Effector CD4-positive, alpha-beta T cell (primary cell): ENCODE measurements around the gene TTC13.

Source experiments
- DNase-seq: peaks from one replicate; pipeline ENCODE4 v3.0.0-alpha.2; 2020

Gene TTC13

DNA sequence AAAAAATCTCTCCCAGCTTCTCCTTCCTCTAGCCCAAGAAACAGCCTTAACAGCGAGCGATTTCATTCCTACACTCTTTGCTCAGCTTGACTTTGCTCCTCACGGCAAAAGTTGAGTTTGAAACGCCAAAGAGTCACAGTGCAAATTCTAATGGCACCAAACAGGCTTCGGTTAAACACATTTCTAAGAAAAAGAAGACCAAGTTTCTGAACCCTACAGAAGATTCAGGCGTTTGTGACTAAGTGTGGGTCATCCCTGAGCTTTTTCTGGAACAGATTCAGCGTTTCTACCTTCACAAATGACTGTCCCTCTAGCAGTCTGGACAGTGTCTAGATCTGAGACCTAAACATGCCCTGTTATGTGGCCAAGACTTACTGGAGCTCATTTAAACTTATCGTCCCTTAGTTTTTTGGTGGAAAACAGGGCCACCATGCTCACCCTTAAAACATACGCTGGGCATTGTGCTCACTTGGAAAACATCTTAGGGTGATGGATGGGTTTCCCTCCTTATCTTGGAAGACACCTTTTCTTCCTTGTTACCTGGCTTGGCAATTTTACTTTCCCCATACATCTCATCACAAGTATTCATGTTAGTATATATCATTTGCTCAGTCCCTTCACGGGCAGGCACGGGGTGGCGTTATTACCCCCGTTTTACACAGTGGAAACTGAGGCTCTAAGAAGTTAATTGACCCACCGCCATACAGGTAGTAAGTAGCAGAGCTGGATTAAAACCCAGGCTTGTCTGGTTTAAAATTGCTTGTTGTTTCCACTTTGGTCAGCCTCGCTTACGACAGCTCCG lies 111.4 kb downstream of the TTC13 start:
- DNase-seq, result no peak

DNA sequence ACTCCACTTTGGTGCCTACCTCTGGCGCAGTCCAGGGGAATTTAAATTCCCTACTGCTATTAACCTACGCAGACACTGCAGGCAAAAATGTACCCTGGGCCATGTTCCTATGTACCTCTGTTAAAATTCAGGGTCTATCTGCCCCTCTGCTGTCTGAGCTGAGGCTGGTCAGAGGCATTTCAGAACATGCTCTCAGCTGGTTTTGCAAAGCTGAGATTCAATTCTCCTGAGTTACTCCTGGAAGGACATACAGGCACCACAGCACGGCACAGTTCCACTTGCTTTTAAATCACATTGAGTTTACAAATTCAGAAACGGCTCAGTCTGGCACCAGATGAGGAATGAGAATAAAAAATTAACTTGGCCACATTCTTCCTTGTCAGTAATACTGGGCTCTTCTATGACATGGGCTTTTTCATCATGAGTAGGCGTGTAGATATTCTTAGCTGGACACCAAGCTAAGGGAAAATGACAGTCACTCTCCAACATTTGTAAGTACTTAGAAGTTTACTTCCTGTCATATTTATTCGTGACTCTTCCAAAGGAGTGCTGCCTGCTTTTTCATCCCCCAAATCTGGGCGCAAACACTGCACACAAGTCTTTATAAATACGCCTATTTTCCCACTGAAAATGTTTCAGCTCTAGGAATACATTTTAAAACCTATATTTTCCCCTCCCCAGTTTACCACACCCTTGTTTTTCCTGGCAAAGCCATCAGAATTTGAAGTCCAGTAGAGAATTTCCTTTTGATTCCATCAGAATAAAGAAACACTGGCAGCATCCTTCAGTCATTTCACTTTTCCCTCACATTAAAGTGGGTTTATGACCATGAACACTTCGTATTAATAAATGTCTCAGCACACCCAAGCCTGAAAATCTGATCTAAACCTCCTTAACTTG lies 112.2 kb downstream of the TTC13 start:
- no peak for DNase-seq

DNA sequence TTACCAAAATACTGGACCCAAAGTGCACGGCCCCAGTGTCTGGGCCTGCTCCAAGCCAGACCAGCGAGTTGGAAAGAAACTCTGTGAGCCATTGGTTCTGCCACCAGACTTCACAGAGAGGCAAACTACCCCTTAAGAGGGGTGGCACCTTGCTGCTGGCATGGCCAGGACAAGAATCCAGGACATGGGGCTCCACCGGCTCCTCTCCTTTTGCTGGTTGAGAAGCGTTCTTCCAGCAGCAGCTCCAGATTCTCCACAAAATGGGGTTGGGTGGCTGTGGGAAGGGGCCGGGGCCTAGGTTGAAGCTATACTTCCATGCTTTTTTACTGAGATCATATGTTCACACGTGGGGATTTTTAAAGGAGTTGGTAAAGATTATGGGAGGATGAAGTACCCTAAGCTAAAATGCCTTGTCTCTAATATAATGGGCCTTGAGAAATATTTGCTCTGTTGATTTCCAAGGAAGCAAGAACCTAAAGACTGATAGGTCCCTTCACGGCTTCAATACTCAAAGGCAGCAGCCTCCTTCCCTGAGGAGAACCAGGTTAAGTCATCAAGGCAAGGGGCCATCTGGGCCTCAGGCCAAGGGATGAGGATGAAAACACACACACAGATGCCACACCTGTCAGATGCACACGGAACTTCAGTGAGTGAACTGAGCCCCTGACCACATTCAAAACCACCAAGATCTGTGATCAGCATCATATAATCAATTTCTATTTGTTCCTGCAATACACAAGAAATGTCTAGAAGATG lies 113.4 kb downstream of the TTC13 start:
- no peak for DNase-seq

DNA sequence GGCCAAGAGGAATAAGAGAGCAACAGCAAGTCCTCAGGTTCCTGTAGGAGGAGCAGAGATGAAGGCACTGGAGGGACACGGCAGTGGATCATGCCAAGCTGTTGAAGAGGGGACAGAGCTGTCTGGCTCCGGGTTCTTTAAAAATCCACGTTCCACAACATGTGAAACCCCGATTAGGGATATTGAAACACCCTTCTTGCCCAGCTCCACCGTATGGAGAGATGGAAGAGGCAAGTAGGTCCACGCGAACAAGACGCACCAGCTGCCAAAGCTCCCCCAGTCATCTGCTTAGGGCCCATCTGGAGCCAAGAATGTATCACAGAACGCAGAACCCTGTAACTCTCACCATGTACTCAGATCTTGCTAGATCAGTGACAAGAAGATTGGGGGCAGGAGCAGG lies 114.2 kb downstream of the TTC13 start:
- DNase-seq, result no peak

DNA sequence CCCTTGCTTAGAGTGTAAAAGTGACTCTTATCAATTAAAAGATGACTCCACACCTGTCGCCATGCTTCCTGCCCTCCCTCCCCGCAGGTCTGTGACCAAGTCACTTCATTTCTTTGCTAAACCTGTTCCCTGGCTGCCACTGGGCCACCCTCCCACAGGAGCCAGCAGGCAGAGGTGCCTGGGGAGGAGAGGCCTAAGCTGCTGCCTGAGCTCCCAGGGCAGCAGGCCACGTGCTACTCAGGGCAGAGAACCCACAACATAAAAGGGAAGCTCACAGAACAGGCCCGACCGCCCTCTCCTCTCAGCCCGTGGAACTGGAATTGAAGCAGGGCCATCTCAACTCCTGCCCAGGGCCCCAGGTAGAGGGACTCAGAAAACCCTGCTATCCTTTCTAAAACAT lies 115.2 kb downstream of the TTC13 start:
- DNase-seq, result no peak

DNA sequence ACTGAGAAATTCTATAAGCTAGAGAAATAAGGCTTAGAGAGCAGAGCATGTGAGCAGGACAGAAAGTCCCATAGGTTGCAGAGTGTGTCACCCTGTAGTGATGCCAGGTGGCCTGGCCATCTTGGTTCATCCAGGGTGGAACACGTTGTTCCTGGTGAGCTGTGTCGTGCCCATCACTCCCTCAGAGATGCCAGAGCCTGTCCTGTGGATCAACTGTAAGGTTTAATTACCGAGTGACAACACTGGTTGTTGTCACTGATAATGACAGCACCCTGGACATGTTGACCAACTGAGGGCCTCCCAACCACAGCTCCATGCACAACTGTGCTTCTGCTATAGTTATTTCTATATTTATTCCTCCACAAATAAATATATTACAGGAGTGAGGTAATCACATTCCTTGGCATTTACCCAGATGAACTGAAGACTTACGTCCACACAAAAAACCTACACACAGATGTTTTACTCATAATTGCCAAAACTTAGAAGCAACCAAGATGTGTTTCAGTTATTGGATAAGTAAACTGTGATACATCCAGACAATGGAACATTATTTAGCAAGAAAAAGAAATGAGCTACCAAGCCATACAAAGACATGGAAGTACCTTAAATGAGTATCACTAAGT lies 116.6 kb downstream of the TTC13 start:
- DNase-seq, result no peak

DNA sequence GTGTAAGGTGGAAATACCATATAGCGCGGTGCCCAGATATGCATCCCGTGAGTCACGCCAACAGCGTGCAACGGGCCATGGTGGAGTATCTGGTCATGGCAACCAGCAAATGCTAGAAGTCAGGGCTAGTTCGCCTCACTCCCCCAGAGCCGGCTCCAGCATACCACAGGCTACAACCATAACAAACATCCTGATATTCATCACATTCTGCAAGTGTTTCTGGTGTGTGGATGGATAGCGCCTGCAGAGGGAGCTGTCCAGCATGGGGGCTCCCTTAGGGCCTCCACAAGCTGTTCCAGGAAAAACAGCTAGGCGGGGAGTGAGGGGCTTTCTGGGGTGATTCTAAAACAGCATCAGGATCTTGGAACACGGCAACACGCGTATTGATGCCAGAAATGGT lies 117.2 kb downstream of the TTC13 start:
- no peak for DNase-seq

DNA sequence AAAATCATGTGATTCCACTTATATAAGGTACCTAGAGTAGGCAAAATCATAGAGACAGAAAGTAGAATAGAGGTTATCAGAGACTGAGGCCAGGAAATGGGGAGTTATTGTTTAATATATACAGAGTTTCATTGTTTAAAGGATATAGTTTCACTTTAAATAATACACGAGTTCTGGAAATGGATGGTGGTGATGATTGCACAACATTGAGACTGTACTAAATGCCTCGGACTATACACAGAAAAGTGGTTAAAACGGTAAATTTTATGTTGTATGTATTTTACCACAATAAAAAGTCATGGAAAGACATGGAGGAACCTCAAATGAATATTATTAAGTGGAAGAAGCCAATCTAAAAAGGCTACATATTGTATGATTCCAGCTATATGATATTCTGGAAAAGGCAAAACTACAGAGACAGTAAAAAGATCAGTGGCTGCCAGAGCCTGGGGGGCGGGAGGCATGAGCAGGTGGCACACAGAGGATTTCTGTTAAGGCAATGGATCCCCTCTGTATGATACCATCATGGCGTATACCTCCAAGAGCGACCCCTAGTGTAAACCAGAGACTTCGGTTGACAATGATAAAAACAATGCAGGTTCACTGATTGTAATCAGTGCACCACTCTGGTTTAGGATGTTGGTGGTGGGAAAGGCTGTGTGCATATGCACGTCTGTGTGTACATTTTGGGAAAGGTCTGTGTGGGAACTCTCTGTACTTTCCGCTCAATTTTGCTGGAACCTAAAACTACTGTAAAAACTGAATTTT lies 117.9 kb downstream of the TTC13 start:
- DNase-seq, result no peak

DNA sequence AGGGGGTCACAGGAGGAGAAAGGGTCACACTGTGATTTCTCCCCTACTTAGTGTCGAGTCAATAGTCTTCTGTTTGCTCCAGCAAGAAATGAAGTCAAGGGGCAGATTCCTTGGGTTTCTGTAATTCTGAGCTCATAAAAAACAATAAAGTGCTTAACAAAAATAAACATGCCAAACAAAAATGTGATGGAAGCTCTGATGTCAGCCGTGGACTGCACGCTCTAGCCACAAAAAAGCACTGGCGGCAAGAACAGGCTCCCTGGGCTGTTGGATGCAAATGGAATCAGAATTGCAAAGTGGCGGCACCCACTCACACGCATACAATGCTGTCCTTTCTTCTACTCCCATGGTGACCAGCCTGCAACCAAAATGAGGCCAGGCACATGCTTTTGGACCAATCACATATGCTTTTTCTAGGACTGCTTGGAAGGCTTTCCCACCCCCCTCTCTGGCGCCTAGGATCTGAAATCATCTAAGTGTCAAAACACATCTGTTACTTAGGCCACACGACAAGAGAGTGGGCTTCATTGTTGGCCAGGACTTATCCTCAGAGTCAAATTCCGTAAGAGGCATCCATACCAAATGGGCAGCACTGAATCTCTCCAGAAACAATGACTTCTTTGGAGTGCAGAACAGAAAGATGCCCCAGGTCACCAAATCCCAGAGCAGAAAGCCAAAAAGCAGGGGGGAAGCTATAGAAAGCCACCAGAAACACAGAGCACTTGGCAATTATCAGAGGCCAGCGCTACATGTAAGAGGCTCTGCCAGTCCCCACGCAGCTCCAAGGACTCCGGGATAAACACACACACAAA lies 119.5 kb downstream of the TTC13 start:
- DNase-seq, result no peak

DNA sequence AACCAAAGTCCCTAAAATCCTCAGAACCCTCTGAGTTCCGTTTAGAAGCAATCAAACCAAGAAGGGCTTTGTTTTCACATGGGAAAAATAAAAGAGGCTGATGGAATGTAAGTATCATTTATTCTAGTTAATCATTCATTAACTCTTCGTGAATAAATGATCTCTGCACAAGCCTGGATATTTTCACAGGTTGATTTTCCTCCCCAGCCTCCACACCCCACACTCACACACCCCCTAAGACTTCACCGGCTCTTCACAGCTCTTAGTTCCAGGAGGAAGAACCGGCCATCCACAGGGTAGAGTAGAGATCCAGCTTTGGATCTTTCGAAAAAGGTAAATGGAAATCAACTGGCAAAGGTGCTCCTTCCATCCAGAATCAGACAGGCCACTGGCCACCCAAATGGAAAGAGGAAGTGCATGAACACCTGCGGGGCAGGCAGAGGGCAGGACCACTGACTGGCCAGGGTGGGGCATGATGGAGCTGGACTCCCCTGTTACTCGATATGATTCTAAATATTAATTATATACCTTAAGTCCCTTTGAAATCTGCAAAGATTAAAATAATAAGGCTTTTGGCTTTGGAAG lies 120.3 kb downstream of the TTC13 start:
- no peak for DNase-seq

DNA sequence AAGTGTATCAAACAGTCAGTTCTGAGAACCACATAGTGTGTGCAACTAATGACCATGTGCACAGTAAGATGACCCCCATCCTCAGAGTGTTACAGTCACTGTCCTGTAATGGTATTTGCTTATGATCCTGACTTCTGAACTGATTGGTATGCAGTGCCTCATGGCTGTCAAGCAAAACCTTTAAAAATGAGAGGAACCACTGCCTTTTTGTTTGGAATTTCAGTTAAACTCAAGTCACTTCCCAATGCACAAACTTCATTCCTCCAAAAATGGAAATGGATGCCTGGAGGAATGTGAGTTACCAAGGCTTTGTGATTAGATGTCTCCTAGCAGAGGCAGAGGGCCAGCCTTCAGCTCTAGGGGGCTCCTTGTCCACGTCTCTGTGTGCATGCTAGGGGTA lies 120.8 kb downstream of the TTC13 start:
- DNase-seq, result no peak

DNA sequence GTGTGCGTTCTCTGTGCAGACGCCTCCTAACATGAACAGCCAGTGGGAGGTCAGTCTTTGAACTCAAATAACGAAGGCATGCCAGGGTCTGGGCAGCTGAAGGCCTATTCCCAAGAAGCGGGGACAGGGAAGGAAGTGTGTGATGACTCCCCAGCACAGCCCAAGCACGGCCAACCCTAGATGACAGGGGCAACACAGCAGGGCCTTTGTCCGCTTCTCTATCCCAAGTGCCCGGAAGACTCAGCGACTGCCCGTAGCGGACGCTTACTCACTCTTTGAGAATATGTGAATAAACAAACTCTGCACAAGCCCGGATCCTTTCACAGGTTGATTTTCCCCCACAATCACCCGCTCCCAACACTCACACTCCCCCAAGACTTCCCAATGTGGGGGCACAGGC lies 121.6 kb downstream of the TTC13 start:
- DNase-seq, result no peak
